ENCODE data around the gene SNTB2. TPM values are rescaled to one million over a fixed set of nuclear protein-coding genes. Genes with fewer than 3 reads are reported as not detected.

SNTB2 gene
- total and polyA plus RNA-seq, 2 of the 4 experiments (the other 2 are of a cell fraction) = 23.5 to 47.5 TPM

GRCh38 chr16:69180011-69180338, 7.0 kb upstream of the SNTB2 start:
- POLR2A ChIA-PET (ENCODE audit: unreplicated experiment) = interaction anchor here (0.6 kb wide), 1 partner anchor 202 kb away, joined by 4 read pairs; no protein-coding TSS in a partner anchor
- H3K14ac ChIP-seq (replicated peaks; ENCODE audit: low read depth, low read length) = 0 out of 2 replicates have a peak overlapping the region, but pooled peaks have one; percentile 15
- H2AK5ac ChIP-seq (ENCODE audit: low read depth, low read length) = peak overlapping the region; percentile 57; the same call in 1 of the 2 replicates
- H3K9me1 ChIP-seq (ENCODE audit: insufficient read depth, low read length) = peaks cover 16% of the 10 kb centered on the region
- dilution Hi-C loops (cut with HindIII; ENCODE audit: low sequenced_read_pairs, unreplicated experiment) (no loop called here), in situ Hi-C loops (cut with MboI; ENCODE audit: low sequenced_read_pairs) (no loop called here), intact Hi-C loops (cut with micrococcal nuclease) (no loop called here)
- ATAC-seq (ENCODE audit: low read depth) (no peak), DNase-seq (no peak)
- TF ChIP-seq, protein P1, sequence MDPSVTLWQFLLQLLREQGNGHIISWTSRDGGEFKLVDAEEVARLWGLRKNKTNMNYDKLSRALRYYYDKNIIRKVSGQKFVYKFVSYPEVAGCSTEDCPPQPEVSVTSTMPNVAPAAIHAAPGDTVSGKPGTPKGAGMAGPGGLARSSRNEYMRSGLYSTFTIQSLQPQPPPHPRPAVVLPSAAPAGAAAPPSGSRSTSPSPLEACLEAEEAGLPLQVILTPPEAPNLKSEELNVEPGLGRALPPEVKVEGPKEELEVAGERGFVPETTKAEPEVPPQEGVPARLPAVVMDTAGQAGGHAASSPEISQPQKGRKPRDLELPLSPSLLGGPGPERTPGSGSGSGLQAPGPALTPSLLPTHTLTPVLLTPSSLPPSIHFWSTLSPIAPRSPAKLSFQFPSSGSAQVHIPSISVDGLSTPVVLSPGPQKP (IDR thresholded peaks at IDR 0.05; ENCODE audit: borderline replicate concordance, low read depth, low read length) = no peak
- TF ChIP-seq CEBPB (IDR thresholded peaks at IDR 0.05; ENCODE audit: low read depth, low read length) (no peak), SMC3 (IDR thresholded peaks at IDR 0.05; ENCODE audit: low read depth, low read length) (no peak), USF2 (IDR thresholded peaks at IDR 0.05; ENCODE audit: low read depth, low read length) (no peak), RAD21 (IDR thresholded peaks at IDR 0.05; ENCODE audit: low read length) (no peak), MXI1 (IDR thresholded peaks at IDR 0.05; ENCODE audit: borderline replicate concordance, low read depth, low read length) (no peak), NFE2L2 (IDR thresholded peaks at IDR 0.05; ENCODE audit: low read depth, low read length) (no peak), RCOR1 (IDR thresholded peaks at IDR 0.05; ENCODE audit: insufficient replicate concordance, low read length) (no peak), MAZ (IDR thresholded peaks at IDR 0.05; ENCODE audit: borderline replicate concordance, low read depth, low read length) (no peak), FOS (IDR thresholded peaks at IDR 0.05; ENCODE audit: low read depth, low read length) (no peak), CHD1 (IDR thresholded peaks at IDR 0.05; ENCODE audit: low read depth, low read length) (no peak), RFX5 (IDR thresholded peaks at IDR 0.05; ENCODE audit: low read depth, low read length) (no peak), POLR2A (IDR thresholded peaks at IDR 0.05; ENCODE audit: low read depth, low read length) (no peak), BHLHE40 (IDR thresholded peaks at IDR 0.05; ENCODE audit: low read depth, low read length) (no peak)
- H4K5ac ChIP-seq (ENCODE audit: low read depth, low read length) = no peak overlapping the region; the same call in 1 of the 2 replicates
- H2BK5ac ChIP-seq (ENCODE audit: low read depth, low read length, poor library complexity, severe bottlenecking) = peak overlapping the region; percentile 4
- H3K4ac ChIP-seq (ENCODE audit: low read depth, low read length) = peak overlapping the region; percentile 63
- H3K79me1 ChIP-seq (ENCODE audit: low read depth in 1 of 2, low read length in 2 of 2) = peaks cover 0 to 12% of the 10 kb centered on the region in 2 experiments; a peak in 1 of 4 replicates
- H3K4me2 ChIP-seq (ENCODE audit: low read depth, low read length) = peak overlapping the region; percentile 32; the same call in 1 of the 2 replicates
- peak overlapping the region; percentile 45; the same call in 1 of the 2 replicates for H2BK120ac ChIP-seq (ENCODE audit: low read depth, low read length)
- CTCF ChIA-PET = interaction anchor here (1.1 kb wide), 1 partner anchor 13 kb away, joined by 4 read pairs; no protein-coding TSS in a partner anchor
- peaks cover 13% of the 10 kb centered on the region for H3K4me1 ChIP-seq (ENCODE audit: control insufficient read depth, insufficient read depth, low read length)
- H3K9ac ChIP-seq (ENCODE audit: low read depth, low read length) = no peak overlapping the region
- peak overlapping the region; percentile 56; the same call in 1 of the 2 replicates for H2BK20ac ChIP-seq (ENCODE audit: low read depth, low read length)
- peak overlapping the region; percentile 83; the same call in 1 of the 2 replicates for H3K27ac ChIP-seq (ENCODE audit: insufficient read depth, low read length)
- BruUV-seq (replicated peaks) = no TSS peak
- no peaks in the 10 kb centered on the region for H4K20me1 ChIP-seq (ENCODE audit: insufficient read depth, low read length)
- H4K91ac ChIP-seq (ENCODE audit: insufficient read depth, low read depth, low read length) = no peak overlapping the region
- H3K27me3 ChIP-seq (ENCODE audit: control insufficient read depth, insufficient read depth, low read length) = no peaks in the 10 kb centered on the region
- no peak overlapping the region for H2AK9ac ChIP-seq (replicated peaks; ENCODE audit: low read depth, low read length, poor library complexity)
- H2BK15ac ChIP-seq (ENCODE audit: low read depth, low read length) = no peak overlapping the region
- H3K18ac ChIP-seq (ENCODE audit: low read depth, low read length) = peak overlapping the region; percentile 72
- peaks cover 1% of the 10 kb centered on the region; the same call in 1 of the 2 replicates for H3K36me3 ChIP-seq (ENCODE audit: control insufficient read depth, insufficient read depth, low read length)
- no peak overlapping the region for H3K56ac ChIP-seq (ENCODE audit: extremely low read depth, insufficient read depth, low read length)
- no peak overlapping the region for H4K8ac ChIP-seq (ENCODE audit: low read depth in 2 of 2, low read length in 2 of 2)
- H3K9me3 ChIP-seq (ENCODE audit: control insufficient read depth, insufficient read depth, low read length) = no peaks in the 10 kb centered on the region
- H3K23ac ChIP-seq (ENCODE audit: low read depth, low read length) = no peak overlapping the region
- no peak overlapping the region for H2AFZ ChIP-seq (replicated peaks; ENCODE audit: low read length, poor library complexity)
- H3K4me3 ChIP-seq (ENCODE audit: insufficient read depth, low read depth, low read length) = no peak overlapping the region

Measured in IMR-90 (cell line).